Stimulated activated CD8-positive, alpha-beta memory T cell treated with anti-CD3 and anti-CD28 coated beads, Interleukin-7, amount 100 ng/mL, for 1 hour (primary cell): Measurements from ENCODE around the gene GCC1.

ENCODE experiments used
- DNase-seq, 2 donors: peaks; one replicate each; pipeline ENCODE4 v3.0.0-alpha.2; 2020; ENCODE audit warnings: low read depth in 2 of 2

Gene GCC1, protein sequence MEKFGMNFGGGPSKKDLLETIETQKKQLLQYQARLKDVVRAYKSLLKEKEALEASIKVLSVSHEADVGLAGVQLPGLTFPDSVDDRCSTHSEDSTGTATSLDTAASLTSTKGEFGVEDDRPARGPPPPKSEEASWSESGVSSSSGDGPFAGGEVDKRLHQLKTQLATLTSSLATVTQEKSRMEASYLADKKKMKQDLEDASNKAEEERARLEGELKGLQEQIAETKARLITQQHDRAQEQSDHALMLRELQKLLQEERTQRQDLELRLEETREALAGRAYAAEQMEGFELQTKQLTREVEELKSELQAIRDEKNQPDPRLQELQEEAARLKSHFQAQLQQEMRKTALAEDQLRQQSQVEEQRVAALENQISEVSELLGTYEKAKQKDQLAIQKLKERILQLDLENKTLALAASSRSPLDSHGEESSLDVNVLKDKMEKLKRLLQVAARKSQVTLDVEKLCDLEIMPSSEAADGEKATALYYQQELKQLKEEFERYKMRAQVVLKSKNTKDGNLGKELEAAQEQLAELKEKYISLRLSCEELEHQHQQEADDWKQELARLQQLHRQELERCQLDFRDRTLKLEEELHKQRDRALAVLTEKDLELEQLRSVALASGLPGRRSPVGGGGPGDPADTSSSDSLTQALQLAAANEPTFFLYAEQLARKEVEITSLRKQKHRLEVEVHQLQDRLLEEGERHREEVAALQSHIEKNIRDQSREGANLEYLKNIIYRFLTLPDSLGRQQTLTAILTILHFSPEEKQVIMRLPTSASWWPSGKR

DNA sequence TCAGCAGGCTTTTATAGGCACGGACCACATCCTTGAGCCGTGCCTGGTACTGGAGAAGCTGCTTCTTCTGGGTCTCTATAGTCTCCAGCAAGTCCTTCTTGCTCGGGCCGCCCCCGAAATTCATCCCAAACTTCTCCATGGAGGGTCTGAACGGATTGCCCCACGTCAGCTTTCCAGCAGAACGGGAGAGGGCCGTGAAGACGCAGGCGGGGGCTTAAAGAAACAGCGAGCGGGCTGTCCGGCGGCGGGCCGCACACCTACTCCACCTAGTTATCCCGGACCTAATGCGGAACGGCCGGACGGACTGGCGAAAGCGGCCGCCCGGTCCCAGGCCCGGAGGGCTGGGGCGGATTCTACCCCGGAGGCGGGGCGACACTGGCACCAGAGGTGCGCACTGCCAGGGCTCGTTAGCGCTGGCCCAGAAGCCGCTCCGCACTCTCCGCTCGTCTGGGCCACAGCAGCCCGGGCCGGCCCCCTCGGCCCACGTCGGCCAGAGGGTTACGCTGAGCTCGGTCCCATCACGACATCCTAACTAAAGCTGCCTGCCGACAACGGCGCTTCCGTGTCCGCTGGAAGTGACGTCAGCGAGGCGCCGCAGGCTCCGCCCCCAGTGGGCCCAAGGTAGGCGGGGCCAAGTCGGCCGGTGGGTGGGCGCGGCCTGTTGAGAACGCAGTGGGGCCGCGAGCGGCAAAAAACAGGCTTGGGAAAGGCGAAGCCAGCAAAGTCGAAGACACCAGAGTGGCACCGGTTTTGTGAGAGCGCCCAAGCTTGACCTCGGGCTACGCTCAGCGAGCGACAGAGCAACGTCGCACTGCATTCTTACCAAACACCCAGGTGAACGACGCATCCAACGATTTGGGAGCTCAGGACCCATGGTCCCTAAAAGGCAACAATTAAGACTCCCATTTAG is at the start of gene GCC1:
GCC1 (minus strand) TSS at position 553 of the 910 bp plus-strand sequence; CDS start at position 139, 414 bp downstream.
- peak; percentile 93 to 95 for DNase-seq

DNA sequence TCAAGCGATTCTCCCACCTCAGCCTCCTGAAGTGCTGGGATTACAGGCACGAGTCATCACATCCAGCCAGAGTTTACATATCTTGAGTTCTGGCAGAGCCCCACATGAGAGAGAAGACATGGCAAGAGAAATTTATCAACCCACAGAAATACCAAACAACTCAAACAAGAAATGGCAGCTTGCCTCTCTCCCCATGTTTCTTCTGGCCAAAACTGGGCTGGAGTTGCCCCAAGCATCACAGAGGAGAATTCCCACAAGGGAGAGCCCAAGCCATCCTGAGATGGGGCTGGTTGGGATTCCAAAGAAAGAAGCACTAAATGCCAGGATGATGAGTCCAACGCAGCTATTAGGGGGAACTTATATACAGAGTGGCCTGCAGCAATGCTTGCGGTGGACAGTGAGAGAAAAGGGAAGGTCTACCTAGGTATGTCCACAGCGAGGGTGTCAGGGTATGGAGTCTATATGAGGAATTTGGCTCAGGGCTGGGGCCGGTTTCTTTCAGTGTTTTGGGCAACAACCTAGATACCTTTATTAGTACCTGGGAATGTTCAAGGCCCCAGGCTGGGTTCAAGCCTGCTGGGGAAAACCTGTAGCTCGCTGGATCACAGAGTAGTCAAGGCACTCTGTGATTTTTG is 47.0 kb upstream of the GCC1 start:
- DNase-seq, result no peak

DNA sequence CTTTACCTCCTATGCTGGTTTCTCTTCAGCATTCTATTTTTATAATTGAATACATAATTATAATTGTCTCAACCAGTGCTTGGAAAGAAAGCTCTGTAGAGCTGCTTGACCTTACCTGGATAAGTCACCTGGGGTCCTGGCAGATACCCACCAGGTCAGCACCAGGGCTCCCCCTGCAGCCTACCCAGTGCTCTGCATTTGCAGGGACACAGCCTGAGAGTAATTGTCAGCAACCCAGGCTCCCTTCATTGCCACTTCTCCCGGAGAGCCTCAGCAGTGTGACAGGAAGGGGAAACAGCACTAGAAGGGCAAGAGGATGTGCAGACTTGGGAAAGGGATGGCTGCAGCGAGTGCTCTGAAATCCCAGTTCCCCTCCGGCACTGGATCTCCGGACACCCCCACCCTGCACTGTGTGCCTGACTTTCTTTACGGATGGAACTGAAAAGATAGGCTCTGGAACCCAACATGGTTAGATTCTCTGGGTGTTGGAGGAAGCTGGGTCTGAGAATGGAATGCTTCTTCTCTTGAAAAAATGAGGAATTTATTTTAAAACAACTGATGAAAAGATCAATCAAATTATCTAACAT is 44.0 kb upstream of the GCC1 start:
- DNase-seq, result no peak

DNA sequence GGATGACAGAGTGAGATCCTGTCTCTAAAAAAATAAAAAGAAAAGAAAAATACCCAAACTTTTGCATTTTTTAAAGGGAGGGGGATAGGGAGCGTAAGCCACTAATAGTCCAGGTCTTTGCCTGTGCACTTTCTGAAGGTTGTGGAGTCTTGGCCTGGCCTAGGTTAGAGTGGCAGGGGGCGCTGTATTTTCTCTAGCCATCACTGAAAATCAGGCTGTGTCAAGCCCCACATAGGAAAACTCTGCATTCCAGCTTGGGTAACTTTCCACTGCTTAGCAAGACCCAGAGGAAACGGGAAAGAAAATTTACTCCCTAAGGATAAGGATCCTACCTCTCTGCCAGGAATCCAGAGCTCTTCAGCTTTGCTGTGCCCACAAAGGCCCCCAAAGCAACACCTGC is 43.0 kb upstream of the GCC1 start:
- DNase-seq, result no peak

DNA sequence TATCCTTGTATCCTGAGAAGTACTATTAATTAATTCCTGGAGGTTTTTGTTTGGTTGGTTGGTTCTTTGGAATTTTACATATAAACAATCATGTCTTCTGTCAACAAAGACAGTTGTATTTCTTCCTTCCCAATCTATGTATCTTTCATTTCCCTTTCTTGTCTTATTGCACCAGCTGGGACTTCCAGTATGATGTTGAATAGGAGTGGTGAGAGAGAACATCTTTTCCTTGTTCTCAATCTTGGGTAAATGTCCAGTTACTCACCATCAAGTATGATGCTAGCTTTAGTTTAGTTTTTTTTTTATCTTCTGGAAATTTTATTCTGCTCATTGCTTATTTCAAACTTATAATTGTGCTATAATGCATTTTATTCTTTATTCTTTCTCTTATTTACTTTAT is 39.9 kb upstream of the GCC1 start:
- DNase-seq, result no peak

DNA sequence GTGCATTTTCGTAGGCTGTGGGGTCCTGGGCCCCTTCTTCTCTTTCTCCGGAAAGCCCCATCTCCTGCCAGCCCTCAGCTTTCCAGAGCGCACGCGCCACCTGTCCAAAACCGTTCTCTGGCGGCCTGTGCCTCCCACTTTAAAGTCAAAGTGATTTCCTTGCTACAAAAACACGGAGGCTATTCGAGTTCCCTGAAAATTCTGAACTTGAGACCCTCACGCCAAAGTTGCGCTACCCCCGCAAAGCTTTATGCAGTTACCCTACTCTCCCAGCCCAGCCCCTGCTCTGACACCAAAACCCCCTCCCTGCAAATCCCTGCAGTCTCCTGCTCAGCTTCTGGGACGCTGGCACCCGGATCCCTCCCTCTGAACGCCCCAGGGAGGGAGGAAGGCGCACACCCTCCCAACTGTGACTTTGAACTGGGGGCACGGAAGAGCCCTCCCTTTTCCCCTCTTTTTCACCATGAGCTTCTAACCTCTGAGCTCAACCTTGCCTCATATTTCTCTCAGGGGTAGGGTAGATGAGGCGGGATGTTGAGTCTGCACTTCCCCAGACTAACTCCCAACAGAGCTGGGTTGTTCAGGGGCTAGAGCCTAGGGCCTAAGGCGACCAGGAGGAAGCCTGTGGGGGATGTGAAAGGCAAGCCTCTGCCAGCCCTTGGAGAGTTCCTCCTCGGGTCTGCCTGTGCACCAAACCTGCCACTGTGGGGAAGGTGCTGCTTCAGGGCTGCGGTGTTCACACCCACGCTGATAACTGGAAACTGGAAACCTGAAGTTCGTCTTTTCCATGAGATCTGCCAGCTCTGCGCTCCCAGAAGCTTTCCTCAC is 35.2 kb upstream of the GCC1 start:
- DNase-seq, result no peak

DNA sequence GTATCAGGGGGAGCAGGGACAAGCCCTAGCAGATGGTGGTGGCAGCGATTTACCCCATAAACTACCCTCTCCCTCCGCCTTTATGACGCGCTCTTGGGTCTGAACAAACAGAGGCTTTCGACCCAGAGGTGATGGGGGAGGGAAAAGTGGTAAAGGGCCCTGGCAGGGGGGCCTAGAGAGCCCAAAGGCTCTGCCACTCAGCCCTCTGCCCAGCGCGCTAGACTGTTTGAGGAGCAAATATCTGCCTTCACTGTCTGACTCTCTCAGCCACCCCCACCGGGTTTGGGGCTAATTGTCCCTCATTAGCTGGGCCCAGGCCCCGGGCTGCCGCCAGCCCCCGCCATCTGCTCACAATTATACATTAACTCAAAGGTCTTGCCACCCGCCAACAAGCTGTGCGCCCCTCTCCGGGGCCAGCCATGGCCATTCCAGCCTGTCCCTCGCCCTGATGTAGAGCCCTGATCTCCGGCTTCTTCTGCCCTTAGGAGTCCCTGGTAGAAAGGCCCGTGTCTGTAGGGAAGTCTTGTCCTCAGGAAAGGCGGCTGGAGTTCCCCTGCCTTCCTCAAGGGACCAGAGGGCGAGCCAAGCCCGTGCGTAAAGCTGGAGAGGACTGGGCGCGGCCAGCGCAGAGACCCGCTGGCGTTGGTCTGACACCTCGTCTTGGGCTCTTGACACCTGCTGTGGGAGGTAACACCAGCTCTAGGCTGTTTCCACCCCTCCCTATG is 34.4 kb upstream of the GCC1 start:
- DNase-seq, result no peak

DNA sequence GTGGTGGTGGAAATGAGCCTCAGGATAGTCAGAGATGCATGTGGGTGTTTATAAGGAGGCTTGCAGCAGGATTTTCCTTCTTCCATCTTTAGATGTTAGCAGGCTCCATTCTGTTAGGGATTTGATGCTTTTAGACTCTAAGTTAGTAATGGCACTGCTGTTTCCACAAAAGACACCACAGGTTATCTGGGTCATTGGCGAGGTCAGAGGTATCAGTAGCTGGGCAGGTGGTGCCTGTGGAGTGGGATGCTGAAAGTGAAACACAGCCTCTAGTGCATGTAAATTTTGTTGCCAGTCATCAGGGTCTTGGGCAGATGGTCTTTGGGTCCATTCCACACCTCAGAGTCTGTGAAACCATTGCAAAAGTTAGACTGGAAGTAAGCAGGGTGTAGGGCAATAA is 33.4 kb upstream of the GCC1 start:
- no peak for DNase-seq

DNA sequence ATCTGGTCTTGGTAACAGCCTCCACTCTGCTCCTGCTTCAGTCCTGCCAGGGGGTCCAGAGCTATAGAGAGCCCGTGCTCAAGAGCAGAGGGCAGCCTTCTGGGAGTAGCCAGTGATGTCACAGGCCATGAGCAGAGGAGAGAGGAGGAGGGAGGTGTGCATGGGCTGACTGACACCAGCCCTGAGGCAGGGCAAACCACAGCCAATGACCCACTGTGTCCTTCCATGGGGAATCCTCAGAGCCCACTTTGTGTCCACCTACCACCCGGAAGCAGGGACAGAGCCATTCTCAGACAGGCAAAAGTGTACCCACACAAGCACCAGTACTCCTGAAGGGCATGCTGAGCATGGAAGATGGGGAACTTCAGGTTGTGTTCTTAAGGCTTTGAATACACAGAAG is 32.6 kb upstream of the GCC1 start, which contains the start of gene PAX4:
PAX4 (minus strand) TSS at position 101 of the 400 bp plus-strand sequence. CDS start 2,214 bp downstream, outside the sequence.
- DNase-seq, result no peak

DNA sequence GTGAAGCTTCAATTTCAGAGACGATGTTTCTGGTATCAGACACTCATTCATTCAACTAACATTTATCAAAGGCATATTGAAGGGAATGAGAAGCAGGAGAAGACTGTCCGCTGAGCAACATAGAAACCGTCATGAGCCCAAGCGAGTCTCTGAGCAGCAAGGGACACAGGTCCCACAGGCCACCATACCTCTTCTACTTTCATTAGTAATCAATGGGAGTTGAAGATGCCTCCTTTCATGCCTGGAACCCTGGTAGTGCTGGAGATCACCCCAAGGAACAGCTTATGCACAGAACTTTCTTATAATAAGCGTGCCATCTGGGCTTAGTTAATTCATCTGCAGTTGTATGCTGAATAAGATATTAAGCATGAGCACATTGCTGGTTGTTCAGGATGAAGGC is 31.3 kb upstream of the GCC1 start:
- no peak for DNase-seq

DNA sequence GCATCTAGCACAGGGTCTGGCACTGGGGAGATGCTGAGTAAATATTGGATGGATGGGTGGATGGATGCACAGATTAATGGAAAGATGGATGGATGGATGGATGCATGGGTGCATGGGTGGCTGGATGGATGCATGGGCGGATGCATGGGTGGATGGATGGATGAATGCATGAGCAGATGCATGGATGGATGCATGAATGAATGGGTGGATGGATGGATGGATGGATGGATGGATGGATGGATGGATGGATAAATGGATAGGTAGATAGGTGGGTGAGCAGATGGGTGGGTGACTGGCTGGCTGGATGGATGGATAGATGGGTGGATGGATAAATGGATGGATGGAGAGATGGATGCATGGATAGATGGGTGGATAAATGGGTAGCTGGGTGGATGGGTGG is 26.9 kb upstream of the GCC1 start:
- no peak for DNase-seq

DNA sequence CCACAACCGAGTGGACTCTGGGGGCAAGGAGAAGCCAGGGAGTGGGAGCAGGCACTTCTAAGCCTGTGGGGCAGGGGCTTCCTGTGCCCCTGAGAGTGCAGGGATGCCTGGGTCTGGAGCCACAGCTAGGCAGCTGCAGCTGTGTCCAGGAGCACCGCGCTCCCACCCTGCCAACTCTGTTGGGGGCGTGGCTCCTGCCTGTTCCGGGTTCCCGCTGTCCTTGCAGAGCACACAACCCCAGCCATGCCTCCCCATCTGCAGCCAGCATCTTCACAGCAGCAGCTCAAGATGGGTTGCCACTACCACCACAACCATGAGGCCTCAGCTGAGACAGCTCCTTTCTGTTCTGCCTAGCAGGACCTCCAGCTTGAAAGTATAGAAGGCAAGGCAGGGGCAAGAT is 23.9 kb upstream of the GCC1 start:
- DNase-seq, result no peak

DNA sequence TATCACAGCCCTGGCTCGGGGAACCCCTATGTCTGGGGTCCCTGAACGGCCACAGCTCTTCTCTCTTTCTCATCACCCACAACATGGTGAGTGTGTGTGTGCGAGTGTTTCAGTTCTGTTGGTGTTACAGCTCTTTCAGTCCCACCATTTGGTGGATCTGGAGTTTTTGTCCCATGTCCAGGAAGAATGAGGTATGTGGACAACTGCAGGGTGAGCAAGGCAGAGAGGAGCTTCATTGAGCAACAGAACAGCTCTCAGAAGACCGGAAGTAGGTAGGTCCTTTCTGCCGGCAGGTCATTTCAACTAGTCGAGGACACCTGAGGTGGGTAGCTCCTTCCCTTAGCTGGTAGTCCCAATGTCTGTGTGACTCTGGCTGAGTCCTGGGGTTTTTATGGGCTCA is 23.1 kb upstream of the GCC1 start:
- DNase-seq, result no peak

DNA sequence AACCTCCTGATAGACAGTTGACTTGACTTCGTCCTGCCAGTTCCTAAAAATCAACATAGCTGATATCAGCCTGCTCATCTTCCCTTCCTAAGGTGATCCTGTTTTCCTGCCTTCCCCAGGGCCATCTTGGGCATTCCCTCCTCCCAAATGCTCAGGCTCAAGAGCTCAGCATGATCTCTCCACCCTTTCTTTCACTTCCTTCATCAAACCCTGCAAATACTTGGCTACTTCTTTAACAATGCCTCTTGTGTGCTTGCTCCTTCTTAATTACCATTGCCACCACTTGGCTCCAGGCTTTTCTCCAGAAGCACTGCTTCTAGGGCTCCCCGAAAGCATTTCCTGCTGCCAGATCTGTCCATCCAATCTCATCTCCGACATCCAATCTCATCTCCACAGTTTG is 15.5 kb upstream of the GCC1 start:
- no peak for DNase-seq

DNA sequence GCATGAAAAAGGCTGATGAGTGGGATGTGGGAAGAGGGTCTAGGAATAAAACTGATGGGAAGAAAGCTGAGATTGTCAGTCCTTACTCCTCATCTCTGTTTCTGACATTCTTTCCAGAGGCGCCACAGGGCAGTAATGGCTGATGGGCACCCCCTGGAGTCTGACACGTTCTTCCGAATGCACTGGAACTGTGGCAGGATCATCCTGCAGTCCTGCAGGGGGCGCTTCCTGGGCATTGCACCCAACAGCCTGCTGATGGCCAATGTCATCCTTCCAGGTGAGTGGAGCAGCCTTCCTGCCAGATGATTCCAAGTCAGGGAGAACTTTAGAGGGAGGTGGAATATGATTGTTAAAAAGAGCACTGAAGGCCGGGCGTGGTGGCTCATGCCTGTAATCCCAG is 12.9 kb upstream of the GCC1 start:
- no peak for DNase-seq

DNA sequence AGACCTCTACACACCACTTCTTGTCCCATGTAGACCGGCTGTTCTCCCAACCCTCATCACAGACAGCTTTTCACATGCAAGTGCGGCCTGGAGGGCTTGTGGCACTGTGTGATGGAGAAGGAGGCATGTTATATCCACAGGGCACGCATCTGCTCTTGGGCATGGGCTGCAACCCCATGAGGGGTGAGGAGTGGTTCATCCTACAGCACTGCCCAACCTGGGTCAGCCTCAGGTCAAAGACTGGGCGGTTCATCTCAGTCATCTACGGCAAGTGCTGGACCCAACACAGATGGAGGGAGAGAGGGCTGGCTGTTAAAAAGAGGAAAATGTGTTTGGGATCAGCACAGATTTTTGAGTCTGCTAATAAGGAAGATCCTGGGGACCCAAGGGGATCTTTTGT is 10.3 kb upstream of the GCC1 start:
- DNase-seq, result no peak

DNA sequence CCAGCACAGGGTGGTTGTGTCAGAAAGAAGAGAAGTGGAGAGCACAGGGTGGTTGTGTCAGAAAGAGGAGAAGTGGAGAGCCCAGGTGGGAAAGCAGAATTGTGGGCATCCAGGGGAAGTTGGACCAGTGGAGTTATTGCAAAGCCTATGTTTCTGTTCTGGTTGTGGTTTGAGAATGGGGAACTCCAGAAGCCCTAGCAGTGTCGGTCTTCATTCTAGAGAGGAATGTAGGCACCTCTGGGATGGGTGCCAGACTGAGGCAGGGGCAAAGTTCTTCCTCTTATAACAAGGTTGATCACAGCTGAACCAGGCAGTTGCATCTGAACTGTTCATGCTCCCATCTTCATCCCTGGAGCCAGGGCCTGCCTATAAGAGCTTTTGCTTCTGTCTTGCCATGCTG is 9.1 kb upstream of the GCC1 start:
- no peak for DNase-seq

DNA sequence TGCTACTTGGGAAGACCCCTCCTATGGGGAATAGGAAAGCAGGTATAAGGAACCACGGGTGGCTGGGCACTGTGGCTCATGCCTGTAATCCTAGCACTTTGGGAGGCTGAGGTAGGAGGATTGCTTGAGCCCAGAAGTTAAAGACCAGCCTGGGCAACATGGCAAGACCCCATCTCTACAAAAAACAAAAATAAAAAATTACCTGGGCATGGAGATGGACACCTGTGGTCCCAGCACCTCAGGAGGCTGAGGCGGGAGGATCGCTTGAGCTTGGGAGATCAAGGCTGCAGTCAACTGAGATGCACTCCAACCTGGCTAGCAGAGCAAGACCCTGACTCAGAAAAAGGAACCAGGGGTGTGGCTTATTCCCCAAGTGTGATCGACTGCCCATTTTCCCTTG is 7.2 kb upstream of the GCC1 start:
- no peak for DNase-seq

DNA sequence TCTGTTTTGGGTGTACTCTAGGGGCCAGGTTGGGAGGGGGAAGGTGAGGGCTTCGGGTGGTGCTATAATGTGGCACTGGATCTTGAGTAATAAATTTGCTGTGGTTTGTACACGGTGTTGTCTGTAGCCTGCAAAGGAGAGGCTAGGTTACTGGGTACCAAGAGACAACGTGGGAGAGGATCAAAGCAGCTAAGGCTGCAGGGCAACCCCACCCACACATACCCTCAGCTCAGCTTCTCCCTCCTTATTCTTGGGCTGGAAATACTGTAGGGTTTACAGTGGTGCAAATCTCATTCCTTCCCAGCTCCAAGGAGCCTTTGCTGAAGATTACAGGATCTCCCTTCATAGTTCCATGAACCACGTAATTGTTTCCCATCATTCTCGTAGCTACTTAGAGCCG is 6.2 kb upstream of the GCC1 start:
- DNase-seq, result no peak

DNA sequence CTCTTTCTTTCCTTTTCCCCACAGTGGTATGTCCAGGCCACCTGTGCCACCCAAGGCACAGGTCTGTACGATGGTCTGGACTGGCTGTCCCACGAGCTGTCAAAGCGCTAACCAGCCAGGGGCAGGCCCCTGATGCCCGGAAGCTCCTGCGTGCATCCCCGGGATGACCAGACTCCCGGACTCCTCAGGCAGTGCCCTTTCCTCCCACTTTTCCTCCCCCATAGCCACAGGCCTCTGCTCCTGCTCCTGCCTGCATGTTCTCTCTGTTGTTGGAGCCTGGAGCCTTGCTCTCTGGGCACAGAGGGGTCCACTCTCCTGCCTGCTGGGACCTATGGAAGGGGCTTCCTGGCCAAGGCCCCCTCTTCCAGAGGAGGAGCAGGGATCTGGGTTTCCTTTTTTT is 5.8 kb upstream of the GCC1 start:
- no peak for DNase-seq
